K562 (cell line): Measurements from ENCODE around the gene CDYL. TPM values are rescaled to one million over a fixed set of nuclear protein-coding genes. Genes with fewer than 3 reads are reported as not detected.

ENCODE experiments used
- ATAC-seq: fragments of 200-7000 bp; cut with Tn5 transposase; 3 replicates; pipeline ENCODE4 v1.9.1; 2020; ENCODE audit warnings: moderate library complexity
- BruUV-seq: library from RNA; stranded (reverse); fragments of 400-500 nt; replicated peaks from 2 replicates; lab custom pipeline; 2021; lab: Mats Ljungman, UMichigan
- CTCF ChIA-PET: fragments of 300-600 bp; formaldehyde crosslinking; extraction: SDS; loops from one replicate; lab custom pipeline; 2021; ENCODE audit warnings: low intra/inter-chr PET ratio; lab: Yijun Ruan, JAX
- POLR2A ChIA-PET: fragments of 300-600, 350-650 bp; sonication (Branson Sonifier 250); formaldehyde crosslinking; extraction: SDS; loops from one replicate; lab custom pipeline; 2021; ENCODE audit warnings: antibody characterized with exemption, inconsistent platforms; lab: Yijun Ruan, JAX
- DNase-seq, 4 experiments: peaks; one replicate each; pipeline versions ENCODE4 v3.0.0 to v3.0.0-alpha.2; 2011 to 2018; ENCODE audit warnings: low spot score in 3 of 4, mixed read lengths in 3 of 4; ENCODE audit errors: extremely low read depth in 1 of 4
- FAIRE-seq: peaks from 2 replicates; lab custom pipeline; 2011; peaks lifted over from hg19 to GRCh38; lab: Jason Lieb, UNC
- H2AFZ ChIP-seq: 2 replicates; pipeline ENCODE4 v1.6.0; 2011; ENCODE audit warnings: low read depth, low read length, control low read depth, inconsistent platforms
- H3K27ac ChIP-seq: fragments of 200-600 bp; 3 replicates; pipeline ENCODE4 v1.8.0; 2011; ENCODE audit warnings: low read depth, mild to moderate bottlenecking, control low read depth, inconsistent platforms, low read length, moderate library complexity, mixed read lengths; ENCODE audit errors: extremely low read depth
- H3K27me3 ChIP-seq, 2 experiments: fragments of 300-600 bp in 1 of 2; 2 replicates in 1 of 2; 3 replicates in 1 of 2; pipeline versions ENCODE4 v1.6.0 to v1.8.0; 2011; ENCODE audit warnings: inconsistent platforms in 2 of 2, low read length in 2 of 2, mild to moderate bottlenecking in 1 of 2, mixed read lengths in 1 of 2, moderate library complexity in 1 of 2; ENCODE audit not compliant: control insufficient read depth in 2 of 2, insufficient read depth in 2 of 2
- H3K36me3 ChIP-seq: fragments of 300-600 bp; 3 replicates; pipeline ENCODE4 v1.8.0; 2011; ENCODE audit warnings: mild to moderate bottlenecking, low read length, inconsistent platforms; ENCODE audit not compliant: control insufficient read depth, insufficient read depth
- H3K4me1 ChIP-seq, 2 experiments: fragments of 200-600 bp in 1 of 2; replicated peaks in 1 of 2; 2 replicates in 1 of 2; 3 replicates in 1 of 2; pipeline versions ENCODE4 v1.5.1 to v1.8.0; 2011; ENCODE audit warnings: inconsistent platforms in 2 of 2, low read length in 2 of 2, mild to moderate bottlenecking in 1 of 2, mixed read lengths in 1 of 2, moderate library complexity in 1 of 2; ENCODE audit not compliant: control insufficient read depth in 2 of 2, insufficient read depth in 2 of 2
- H3K4me2 ChIP-seq: 2 replicates; pipeline ENCODE4 v1.6.1; 2011; ENCODE audit warnings: low read length, control low read depth, inconsistent platforms, mixed read lengths; ENCODE audit not compliant: insufficient read depth
- H3K4me3 ChIP-seq: fragments of 200-600 bp; sonication (generic), shearing (Covaris generic); 2 replicates; pipeline ENCODE4 v1.5.1; 2016; ENCODE audit warnings: control low read depth, inconsistent platforms
- H3K79me2 ChIP-seq: fragments of 200-600 bp; 3 replicates; pipeline ENCODE4 v1.8.0; 2011; ENCODE audit warnings: low read length, inconsistent platforms; ENCODE audit not compliant: control insufficient read depth, insufficient read depth
- H3K9ac ChIP-seq, 2 experiments: 2 replicates each; pipeline versions ENCODE4 v1.6.0 to v1.6.1; 2011; ENCODE audit warnings: low read depth in 2 of 2, low read length in 2 of 2, control low read depth in 1 of 2, inconsistent platforms in 1 of 2, mild to moderate bottlenecking in 1 of 2, mixed read lengths in 1 of 2; ENCODE audit not compliant: insufficient read depth in 1 of 2
- H3K9me1 ChIP-seq: one replicate; pipeline ENCODE4 v1.6.0; 2011; ENCODE audit warnings: inconsistent platforms, mild to moderate bottlenecking, low read length, moderate library complexity; ENCODE audit not compliant: control insufficient read depth, insufficient read depth
- H3K9me3 ChIP-seq: replicated peaks from 2 replicates; pipeline ENCODE4 v1.5.1; 2011; ENCODE audit warnings: low read depth, low read length, inconsistent platforms; ENCODE audit not compliant: control insufficient read depth, insufficient read depth
- H4K20me1 ChIP-seq: replicated peaks from 2 replicates; pipeline ENCODE4 v1.6.1; 2011; ENCODE audit warnings: low read length, inconsistent platforms, mixed read lengths; ENCODE audit not compliant: control insufficient read depth, insufficient read depth
- ARID1B ChIP-seq: fragments of 450-650 bp; IDR thresholded peaks from 2 replicates; pipeline ENCODE4 v1.6.1; 2016; ENCODE audit warnings: antibody characterized with exemption, mild to moderate bottlenecking, inconsistent platforms
- ASH1L ChIP-seq: fragments of 450-650 bp; IDR thresholded peaks from 2 replicates; pipeline ENCODE4 v1.6.1; 2018; ENCODE audit warnings: borderline replicate concordance, mild to moderate bottlenecking, low read depth; ENCODE audit not compliant: partially characterized antibody
- CEBPB ChIP-seq: fragments of 450-650 bp; IDR thresholded peaks from 2 replicates; pipeline ENCODE4 v1.6.1; 2016; ENCODE audit warnings: missing genetic modification characterization, missing compliant biosample characterization
- CEBPG ChIP-seq, 3 experiments: fragments of 200-800 bp in 1 of 3; sonication (Bioruptor generic) in 1 of 3; sonication (generic) in 1 of 3; formaldehyde crosslinking in 1 of 3; IDR thresholded peaks in 2 of 3; conservative IDR thresholded peaks in 1 of 3; 2 replicates each; pipeline versions ENCODE4 v1.6.1 to v1.8.0; 2016 to 2022; ENCODE audit warnings: missing compliant biosample characterization in 2 of 3, missing genetic modification characterization in 2 of 3, mild to moderate bottlenecking in 1 of 3, missing genetic modification reagents in 1 of 3
- GTF2E2 ChIP-seq: fragments of 200-800 bp; sonication (Bioruptor generic); IDR thresholded peaks from 2 replicates; pipeline ENCODE4 v1.6.1; 2016; ENCODE audit warnings: missing genetic modification characterization, missing compliant biosample characterization
- LARP7 ChIP-seq: fragments of 450-650 bp; IDR thresholded peaks from 2 replicates; pipeline ENCODE4 v1.6.1; 2016
- MAFF ChIP-seq: IDR thresholded peaks from 2 replicates; pipeline ENCODE4 v1.6.1; 2012; ENCODE audit warnings: low read length, improper control_type of control experiment
- NCOA4 ChIP-seq: fragments of 450-650 bp; IDR thresholded peaks from 2 replicates; pipeline ENCODE4 v1.6.1; 2018; ENCODE audit warnings: mild to moderate bottlenecking; ENCODE audit not compliant: partially characterized antibody
- NFYB ChIP-seq: IDR thresholded peaks from 2 replicates; pipeline ENCODE4 v1.6.1; 2011; ENCODE audit warnings: mild to moderate bottlenecking, moderate library complexity; ENCODE audit not compliant: insufficient read length; ENCODE audit errors: extremely low read depth
- POLR2AphosphoS5 ChIP-seq: IDR thresholded peaks from 2 replicates; pipeline ENCODE4 v1.6.1; 2011; ENCODE audit warnings: mild to moderate bottlenecking, low read depth, low read length, moderate library complexity; ENCODE audit not compliant: control insufficient read depth, insufficient read depth
- SRSF7 ChIP-seq: fragments of 200-400 bp; formaldehyde crosslinking; optimal IDR thresholded peaks from 2 replicates; pipeline ENCODE3; 2017; ENCODE audit warnings: mild to moderate bottlenecking, low read depth, low read length
- TCF3 ChIP-seq: sonication (generic); formaldehyde crosslinking; IDR thresholded peaks from 2 replicates; pipeline ENCODE4 v1.4.0; 2020; ENCODE audit warnings: mild to moderate bottlenecking, missing genetic modification reagents
- ZFPM2 ChIP-seq: fragments of 250-450 bp; sonication (Bioruptor Pico); IDR thresholded peaks from 2 replicates; pipeline ENCODE4 v1.5.1; 2022; ENCODE audit warnings: mild to moderate bottlenecking
- ZNF12 ChIP-seq: sonication (generic); formaldehyde crosslinking; IDR thresholded peaks from 2 replicates; pipeline ENCODE4 v1.4.0; 2020; ENCODE audit warnings: mild to moderate bottlenecking, missing genetic modification reagents
- ZNF133 ChIP-seq: fragments of 250-450 bp; sonication (Bioruptor Pico); IDR thresholded peaks from 2 replicates; pipeline ENCODE4 v1.4.0; 2020; ENCODE audit warnings: mild to moderate bottlenecking
- ZNF274 ChIP-seq: IDR thresholded peaks from 2 replicates; pipeline ENCODE4 v1.6.1; 2011; ENCODE audit warnings: low read depth, mild to moderate bottlenecking, low read length, moderate library complexity, borderline replicate concordance
- ZNF395 ChIP-seq: fragments of 200-800 bp; sonication (Bioruptor generic); IDR thresholded peaks from 2 replicates; pipeline ENCODE4 v1.6.1; 2017; ENCODE audit warnings: missing genetic modification characterization, missing compliant biosample characterization
- ZNF655 ChIP-seq: fragments of 250-450 bp; sonication (Bioruptor Pico); IDR thresholded peaks from 2 replicates; pipeline ENCODE4 v1.5.0; 2021
- ZNF778 ChIP-seq: fragments of 450-650 bp; formaldehyde crosslinking; IDR thresholded peaks from 2 replicates; pipeline ENCODE4 v1.4.0; 2020; ENCODE audit warnings: mild to moderate bottlenecking, moderate library complexity
- WGBS: fragments of 100-300 bp; shearing (Covaris generic); methylation state at CpG from one replicate; pipeline ENCODE4 v1.1.6; 2016; ENCODE audit warnings: low coverage, mixed read lengths; ENCODE audit not compliant: insufficient coverage; ENCODE audit errors: missing lambda C conversion rate; 5-methylcytosine and 5-hydroxymethylcytosine counted together
- in situ Hi-C: fragments of 300-500 bp; cut with MboI; formaldehyde crosslinking; loops from 4 replicates; pipeline ENCODE4 v1.15.0; 2018; ENCODE audit warnings: inconsistent platforms, mixed read lengths
- intact Hi-C: fragments of 100-400 bp; cut with micrococcal nuclease; formaldehyde crosslinking; loops from 2 replicates; pipeline ENCODE4 v1.14.2; 2022
- polyA plus RNA-seq, 8 experiments: library from polyadenylated mRNA; depleted of rRNA in 4 of 8; stranded (reverse) in 5 of 8; unstranded in 3 of 8; fragments of >200 nt; fragmentation: Nextera tagmentation in 2 of 8; fragmentation: Illumina TruSeq in 1 of 8; extraction: Ambion mirVana in 2 of 8; extraction: Trizol in 1 of 8; gene quantifications; 2 replicates each; pipeline versions ENCODE4 v1.2.1 to v1.2.3, GENCODE V29; 2011 to 2014; ENCODE audit warnings: inconsistent platforms in 1 of 8, missing spikeins in 1 of 8
- total RNA-seq, 7 experiments: library from RNA; depleted of rRNA in 6 of 7; stranded (reverse); fragments of >200 nt in 6 of 7; fragmentation: Illumina TruSeq in 2 of 7; extraction: Trizol in 2 of 7; gene quantifications; 2 replicates each; pipeline versions ENCODE4 v1.2.1 to v1.2.3, GENCODE V29; 2011 to 2021; ENCODE audit warnings: low replicate concordance in 1 of 7

The CDYL gene
- total and polyA plus RNA-seq, 9 of the 15 experiments (the other 6 are each of a cell fraction or from before 2014, with no cell fraction given), result 8.1 to 45.8 (median 40.8) TPM

- no peak for TF ChIP-seq ZNF12
- TF ChIP-seq SRSF7, result no peak
- TF ChIP-seq MAFF, result no peak
- no peak for TF ChIP-seq CEBPB (tag)
- TF ChIP-seq GTF2E2 (tag), result no peak
- TF ChIP-seq POLR2AphosphoS5, result no peak
- TF ChIP-seq ZNF133 (CRISPR knock-in tag), result no peak
- TF ChIP-seq, all 486 proteins: peak for 0
Observed at GRCh38 chr6:4999586-4999985, 223.4 kb downstream of the CDYL start (continued).

GRCh38 chr6:5003604-5004372, 227.6 kb downstream of the CDYL start, which contains the start of gene RPP40:
Gene RPP40, minus strand, starts transcription at chr6:5004037. Its CDS starts 35 bp downstream, at chr6:5004002.
- WGBS, result 1% methylated on average over 57 of the region's 64 CpGs
- in situ Hi-C loops, result no loop called here
- no peaks in the 10 kb centered on the region for H3K9me1 ChIP-seq
- TF ChIP-seq ZFPM2 (CRISPR knock-in tag) (no peak), NFYB (no peak), NCOA4 (no peak), ZNF395 (CRISPR knock-in tag) (peak; percentile 85), ZNF655 (CRISPR knock-in tag) (no peak), ASH1L (peak; percentile 50), ZNF274 (no peak), ZNF778 (CRISPR knock-in tag) (no peak), LARP7 (no peak), CEBPG (CRISPR knock-in tag; IDR thresholded peaks at IDR 0.05) (peak; percentile 21; the same call in 1 of the 2 replicates), CEBPG (tag; conservative IDR thresholded peaks at IDR 0.05 in 1 of 2, IDR thresholded peaks at IDR 0.05 in 1 of 2) (no peak), TCF3 (peak; percentile 27; the same call in 1 of the 2 replicates), ARID1B (0 out of 2 replicates have a peak, but pooled peaks have one; percentile 9)

More at GRCh38 chr6:5003604-5004372, 227.6 kb downstream of the CDYL start, which contains the start of gene RPP40:
- Histone ChIP-seq H3K27me3 (no peaks in the 10 kb centered on the region), H3K4me1 (peaks cover 5 to 15% of the 10 kb centered on the region in 2 experiments; a peak in 4 of 5 replicates), H3K79me2 (peaks cover 8% of the 10 kb centered on the region; the same call in 1 of the 3 replicates), H4K20me1 (no peaks in the 10 kb centered on the region), H3K4me3 (peak within 1 kb of the TSS; percentile 82), H3K9me3 (no peaks in the 10 kb centered on the region), H3K27ac (peak within 1 kb of the TSS; percentile 91), H3K4me2 (peak within 1 kb of the TSS; percentile 95), H2AFZ (peak within 1 kb of the TSS; percentile 100), H3K9ac (peak within 1 kb of the TSS; percentile 88 to 90), H3K36me3 (peaks cover 26% of the 10 kb centered on the region)
- intact Hi-C loops, result no loop called here
- DNase-seq, result peak; percentile 97 to 99 (median 98)
- peak; percentile 97 for ATAC-seq
- ChIA-PET CTCF (no interaction called here), POLR2A (interaction anchor here (0.6 to 1.2 kb wide), 6 partner anchors 9 to 523 kb away, joined by 3 to 5 read pairs (median 3); no protein-coding TSS in a partner anchor)
- FAIRE-seq, result peak; percentile 84
- no TSS peak for BruUV-seq
